HL-60/S4 treated with phorbol 12-myristate 13-acetate at 8.2 ng/mL for 4 days and 3 days (cell line): Measurements from ENCODE around the gene ATP11A.
"Not testable (repeated sequence)": the region's sequence is repeated elsewhere in the genome, so short reads cannot be mapped to it uniquely, and the experiment has no call there.

Experiments used
- in situ Hi-C: fragments of 300-500 bp; cut with MboI; formaldehyde crosslinking; loops from 2 replicates; pipeline ENCODE4 v1.15.0; 2022; ENCODE audit warnings: low sequenced_read_pairs

ATP11A gene

DNA sequence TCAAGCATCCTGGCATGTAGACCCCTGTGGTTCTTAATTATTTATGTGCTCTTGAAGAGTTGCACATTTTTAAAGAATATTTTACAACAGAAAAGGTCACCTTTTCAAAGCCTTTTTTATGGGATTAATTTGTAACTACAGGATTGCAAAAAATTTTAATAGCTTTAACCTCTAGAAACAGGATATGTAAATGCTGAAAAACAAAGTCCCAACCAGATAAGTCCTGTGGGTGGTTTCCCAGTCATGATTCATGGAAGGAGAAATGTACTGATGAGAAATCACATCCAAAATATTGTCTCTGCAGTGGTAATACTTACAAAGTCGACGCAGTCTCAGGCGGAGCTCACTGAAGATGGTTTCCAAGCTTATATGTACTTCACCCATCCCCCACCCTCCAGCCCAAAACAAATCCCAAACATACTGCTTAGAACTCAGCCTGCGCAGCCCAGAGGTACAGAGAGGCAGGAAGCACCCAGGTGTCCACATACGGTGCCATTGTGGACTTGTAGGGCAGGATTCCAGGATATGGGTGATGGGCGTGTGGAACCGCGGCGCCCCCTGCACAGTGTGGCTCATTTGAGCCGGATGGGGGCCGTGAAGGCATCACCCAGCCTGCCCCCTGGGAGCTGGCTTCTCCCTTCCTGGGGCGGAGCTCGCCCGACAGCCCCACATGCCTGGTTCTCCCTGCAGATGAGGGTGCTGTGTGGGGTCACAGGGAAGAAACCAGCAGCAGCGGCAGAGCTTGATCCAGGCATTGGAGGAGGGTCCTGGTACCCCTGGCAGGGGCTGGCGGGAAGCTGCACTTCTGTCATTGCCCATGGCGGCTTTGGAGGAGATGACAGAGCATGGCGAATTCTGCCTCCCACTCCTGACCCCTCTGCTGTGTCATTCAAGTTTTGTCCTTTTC lies 101.2 kb downstream of the ATP11A start:
- in situ Hi-C loops, result no loop called here

DNA sequence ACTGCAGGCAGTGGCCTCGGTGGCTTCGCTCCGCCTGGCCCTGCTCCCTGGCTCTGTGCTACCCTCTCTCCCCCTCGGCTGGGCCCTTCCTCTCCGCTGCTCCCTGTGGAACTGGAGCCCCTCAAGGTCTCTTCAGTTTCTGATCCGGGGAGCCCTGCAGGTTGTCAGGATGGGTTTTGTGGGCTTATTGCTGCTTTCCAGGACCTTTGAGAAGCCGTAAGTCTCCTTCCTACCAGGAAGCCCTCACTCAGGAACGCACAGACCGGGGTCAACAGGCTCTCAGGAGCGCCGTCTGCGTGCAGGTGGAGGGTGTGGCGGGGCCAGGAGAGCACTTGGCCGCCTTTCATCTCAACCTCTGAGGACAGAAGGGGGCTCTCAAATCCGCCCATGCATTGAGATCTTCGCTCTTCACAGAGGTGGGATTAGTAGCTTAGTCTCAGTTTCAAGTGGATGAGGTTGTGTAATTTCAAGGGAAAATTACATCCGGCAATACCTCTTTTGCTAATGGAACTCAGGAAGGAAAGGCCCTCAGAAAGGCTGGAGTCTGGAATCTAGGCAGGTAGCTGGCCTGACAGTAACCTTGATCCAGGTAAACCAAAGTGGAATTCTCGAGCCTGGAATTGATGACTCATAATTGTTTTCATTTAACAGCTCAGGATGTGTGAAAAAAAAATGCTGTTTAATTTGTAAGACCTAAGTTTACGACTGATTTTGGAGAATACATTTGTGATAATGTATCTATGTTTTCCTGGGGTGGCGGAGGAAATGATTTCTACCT lies 102.0 kb downstream of the ATP11A start:
- in situ Hi-C loops, result no loop called here

DNA sequence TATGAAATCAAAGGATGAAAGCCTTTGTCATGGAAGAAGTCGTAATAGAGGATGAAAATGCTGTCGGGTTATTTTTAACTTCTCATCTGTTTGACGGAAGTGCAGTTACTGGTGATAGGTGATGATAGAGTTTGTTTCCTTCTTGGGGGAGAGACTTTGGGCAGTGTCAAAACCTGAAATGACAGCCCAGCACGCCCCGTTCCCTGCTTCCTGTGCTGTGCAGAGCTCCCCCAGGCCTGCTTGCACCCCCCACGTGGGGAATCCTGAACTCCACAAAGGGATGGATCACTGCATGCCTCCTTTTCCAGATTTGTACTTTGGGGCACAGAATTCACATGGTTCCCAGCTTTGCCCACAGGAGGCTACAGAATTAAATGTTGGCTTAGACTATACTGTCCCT lies 102.7 kb downstream of the ATP11A start:
- in situ Hi-C loops, result no loop called here

DNA sequence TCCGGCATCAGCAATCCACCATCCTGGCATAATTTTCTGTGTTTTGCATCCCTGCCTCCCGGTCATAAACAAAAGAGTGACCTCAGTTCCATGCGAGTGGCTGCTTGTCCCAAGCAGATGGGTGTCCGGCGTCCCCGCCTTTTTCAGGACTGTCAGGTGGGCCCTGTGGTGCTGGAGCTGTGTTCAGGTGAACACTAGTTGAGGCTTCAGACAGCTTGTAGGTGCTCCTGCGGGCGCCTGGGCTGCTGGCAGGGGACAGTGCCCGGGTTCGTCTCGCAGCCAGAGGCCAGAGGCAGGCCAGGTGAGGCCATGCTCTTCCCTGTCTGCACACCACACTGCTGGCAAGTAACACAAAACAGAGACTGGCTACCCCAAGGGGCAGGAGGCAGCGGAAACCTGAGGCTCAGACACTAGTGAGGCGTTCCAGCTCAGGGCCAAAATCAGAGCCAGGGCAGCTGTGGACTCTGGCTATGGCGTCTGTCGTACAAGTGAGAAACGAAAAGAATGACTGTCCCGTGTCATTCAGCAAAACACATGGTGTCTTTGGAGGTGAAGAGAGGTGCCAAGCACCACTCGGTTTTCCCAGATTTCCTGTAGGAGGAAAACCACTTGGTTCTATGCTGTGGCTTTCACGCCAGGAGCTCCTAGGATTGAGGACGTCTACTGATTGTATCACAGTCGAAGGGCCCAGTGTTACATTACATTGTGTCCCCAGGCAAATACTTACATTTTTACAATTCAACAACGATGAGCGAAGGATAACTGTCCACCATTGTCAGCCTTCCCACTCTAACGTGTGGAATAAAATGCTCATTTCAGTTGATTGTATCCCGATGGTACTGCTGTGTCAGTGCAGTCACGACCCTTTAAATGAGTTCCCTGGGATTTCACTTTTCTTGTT lies 104.0 kb downstream of the ATP11A start:
- in situ Hi-C loops, result no loop called here

DNA sequence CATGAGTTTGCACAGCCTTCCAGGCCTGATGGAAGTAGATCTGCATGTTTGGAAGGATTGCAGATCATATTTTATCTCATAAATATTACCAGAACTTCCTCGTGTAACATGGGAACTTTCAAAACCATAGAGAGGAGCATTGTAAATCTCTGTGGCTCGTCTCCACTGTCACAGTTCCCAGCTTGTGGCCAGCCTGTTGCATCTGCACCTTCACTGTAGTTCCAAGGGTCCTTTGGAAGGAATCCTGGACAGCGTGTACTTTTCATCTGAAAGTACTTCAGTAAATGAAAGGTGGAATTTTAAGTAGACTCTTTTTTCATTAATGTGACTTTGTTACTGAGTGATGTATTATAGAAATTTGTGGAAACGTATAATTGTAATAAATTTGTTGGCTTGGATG lies 105.4 kb downstream of the ATP11A start:
- in situ Hi-C loops, result no loop called here

DNA sequence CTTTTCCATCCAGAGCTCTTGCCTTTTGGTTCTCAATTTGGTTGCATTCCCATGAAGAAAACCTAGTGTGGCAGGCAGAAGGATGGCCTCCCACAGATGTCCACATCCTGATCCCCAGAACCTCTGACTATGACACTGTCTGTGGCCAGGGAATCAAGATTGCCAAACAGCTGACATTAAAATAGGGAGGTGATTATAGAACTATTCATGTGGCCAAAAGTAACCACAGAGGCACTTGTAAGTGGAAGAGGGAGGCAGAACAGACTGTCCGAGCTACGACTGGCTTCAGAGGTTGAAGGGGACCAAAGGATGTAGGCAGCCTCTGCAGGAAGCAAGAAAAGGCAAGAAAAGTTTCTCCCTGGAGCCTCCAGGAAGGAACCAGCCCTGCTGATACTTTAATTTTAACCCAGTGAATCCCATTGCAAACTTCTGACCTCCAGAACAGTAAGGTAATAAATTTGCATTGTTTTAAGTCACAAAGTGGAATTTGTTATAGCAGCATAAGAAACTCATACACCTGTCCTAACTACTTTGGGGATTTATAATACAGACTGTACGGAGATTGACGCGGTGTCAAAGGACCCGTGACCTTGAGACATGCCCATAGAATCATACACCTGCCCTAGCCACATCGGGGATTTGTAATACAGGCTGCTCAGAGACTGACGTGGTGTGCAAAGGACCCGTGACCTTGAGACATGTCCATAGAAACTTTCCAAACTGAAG lies 106.5 kb downstream of the ATP11A start:
- in situ Hi-C loops, result no loop called here

DNA sequence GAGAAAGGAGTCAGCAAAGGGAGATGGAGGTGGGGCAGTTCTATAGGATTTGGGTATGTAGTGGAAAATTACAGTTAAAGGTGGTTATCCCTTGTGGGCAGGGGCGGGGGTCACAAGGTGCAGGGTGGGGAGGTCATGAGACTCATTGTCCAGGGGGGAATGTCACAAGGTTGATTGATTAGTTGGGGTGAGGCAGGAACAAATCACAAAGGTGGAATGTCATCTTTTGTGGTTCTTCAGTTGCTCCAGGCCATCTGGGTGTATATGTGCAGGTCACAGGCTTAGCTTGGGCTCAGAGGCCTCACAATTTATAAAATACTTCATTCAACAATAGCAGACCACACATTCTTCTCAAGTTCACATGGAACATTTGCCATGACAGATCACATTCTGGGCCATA lies 109.6 kb downstream of the ATP11A start:
- in situ Hi-C loops, result no loop called here

DNA sequence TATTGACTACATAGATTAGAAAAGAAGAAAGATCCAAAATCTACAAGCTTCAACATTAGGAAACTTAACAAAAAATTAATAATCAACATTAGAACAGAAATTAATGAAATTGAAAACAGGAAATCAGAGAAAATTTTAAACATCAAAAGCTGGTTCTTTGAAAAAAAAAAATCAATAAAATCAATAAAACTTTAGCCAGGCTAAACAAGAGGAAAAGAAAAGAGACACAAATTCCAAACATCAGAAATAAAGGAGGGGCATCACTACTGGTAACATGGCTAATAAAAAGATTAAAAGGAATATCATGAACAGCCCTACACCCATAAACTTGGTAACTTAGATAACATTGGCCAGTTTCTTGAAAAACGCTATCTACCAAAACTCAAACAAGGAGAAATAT lies 110.2 kb downstream of the ATP11A start:
- in situ Hi-C loops, result no loop called here

DNA sequence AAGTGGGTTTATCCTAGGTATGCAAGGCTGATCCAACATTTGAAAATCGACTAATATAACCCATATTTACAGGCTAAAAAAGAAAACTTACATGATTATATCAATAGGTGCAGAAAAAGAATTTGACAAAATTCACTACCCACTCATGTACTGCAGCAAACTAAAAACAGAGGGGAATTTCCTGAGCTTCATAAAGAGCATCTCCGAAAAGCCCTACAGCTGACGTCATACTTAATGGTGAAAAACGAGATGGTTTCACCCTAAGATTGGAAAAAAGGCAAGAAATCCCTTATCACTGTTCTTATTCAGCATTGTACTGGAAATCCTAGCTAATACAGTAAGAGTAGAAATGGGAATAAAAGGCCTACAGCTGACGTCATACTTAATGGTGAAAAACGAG lies 111.0 kb downstream of the ATP11A start:
- in situ Hi-C loops, result not testable (repeated sequence)

DNA sequence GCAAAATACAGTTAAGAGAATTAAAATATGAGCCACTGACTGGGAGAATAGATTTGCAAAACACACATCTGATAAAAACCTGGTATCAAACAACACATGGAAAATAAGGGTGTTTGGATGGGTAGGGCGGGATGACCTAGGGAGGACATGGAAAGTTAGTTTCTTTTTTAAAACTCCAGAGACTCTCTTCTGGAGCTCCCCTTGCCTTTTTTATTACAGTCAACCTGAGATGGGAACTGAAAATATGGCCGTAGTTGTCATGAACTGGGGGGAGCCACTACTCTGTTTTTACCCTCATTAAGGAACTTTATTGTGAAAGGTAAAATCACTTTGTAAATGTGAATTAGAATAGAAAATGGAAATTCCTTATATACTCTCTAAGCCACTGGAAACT lies 113.0 kb downstream of the ATP11A start:
- in situ Hi-C loops, result no loop called here

DNA sequence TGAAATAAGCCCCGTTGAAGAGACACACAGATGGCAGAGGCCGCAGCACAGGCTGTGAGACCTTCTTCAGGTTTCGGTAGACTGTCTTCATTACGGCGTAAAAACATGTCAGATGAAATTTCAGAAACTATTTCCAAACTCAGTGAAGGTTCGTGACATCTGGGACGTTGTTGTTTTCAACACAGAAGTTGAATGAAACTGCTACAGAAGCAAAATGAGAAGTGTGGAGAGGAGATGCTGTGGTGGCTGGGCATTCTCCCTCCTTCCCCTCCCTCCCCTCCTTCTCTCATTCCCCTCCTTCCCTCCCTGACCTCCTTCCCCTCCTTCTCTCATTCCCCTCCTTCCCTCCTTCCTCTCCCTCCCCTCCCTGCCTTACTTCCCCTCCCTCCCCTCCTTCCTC lies 113.6 kb downstream of the ATP11A start:
- in situ Hi-C loops, result no loop called here

DNA sequence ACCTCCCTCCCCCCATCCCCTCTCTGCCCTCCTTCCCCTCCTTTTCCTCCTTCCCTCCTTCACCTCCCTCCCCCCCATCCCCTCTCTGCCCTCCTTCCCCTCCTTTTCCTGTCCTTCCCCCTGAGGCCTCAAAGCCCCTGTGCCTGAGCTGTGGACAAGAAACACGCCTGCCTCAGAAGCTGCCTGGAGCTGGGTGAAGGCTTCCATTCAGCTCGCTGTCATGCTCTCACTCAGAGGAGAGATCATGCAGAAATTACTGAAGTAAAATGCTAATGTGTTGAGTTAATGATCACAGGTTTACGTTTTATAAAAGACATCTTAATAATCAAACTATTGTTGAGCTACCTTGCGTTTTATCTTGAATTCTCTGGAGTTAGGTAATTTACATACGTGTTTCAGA lies 114.5 kb downstream of the ATP11A start:
- in situ Hi-C loops, result no loop called here

DNA sequence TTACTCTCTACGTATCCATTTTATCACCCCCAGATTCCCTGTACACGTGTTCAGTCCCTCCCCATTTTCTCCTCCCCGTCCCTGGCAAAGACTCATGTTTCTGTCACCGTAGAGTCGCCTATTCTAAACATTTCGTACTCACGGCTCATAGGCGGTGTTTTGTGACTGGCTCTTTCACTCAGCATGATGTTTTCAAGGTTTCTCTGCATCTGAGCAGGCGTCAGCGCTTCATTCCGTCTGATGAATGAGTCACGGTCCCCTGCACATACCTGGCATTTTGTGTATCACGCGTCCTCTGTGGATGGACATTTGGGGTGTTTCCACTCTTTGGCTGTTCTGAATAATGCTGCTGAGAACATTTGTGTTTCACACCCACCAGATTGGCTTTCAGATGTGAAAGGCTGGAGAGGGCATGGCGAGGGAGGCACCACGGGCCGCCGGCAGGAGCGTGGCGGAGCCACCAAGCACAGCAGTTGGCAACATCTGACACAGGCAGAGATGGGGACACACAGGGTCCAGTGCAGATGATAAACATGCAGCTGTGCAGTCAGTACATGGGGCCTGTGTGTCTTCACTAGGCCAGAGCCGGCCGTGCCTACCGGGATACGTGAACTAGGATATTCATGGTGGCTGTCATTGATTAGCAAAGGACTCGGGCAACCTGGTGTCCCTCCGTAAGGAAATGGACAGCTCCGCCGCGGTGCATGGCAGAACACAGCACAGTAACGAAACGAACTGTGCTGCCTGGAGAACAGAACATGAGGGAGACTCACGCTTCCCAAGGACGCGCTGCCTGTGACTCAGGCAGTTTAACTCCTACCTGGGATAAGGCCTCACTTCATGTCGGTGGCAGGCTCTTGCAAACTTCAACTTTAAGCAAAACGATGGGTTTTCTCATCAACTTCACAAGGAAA lies 117.2 kb downstream of the ATP11A start:
- in situ Hi-C loops, result no loop called here

DNA sequence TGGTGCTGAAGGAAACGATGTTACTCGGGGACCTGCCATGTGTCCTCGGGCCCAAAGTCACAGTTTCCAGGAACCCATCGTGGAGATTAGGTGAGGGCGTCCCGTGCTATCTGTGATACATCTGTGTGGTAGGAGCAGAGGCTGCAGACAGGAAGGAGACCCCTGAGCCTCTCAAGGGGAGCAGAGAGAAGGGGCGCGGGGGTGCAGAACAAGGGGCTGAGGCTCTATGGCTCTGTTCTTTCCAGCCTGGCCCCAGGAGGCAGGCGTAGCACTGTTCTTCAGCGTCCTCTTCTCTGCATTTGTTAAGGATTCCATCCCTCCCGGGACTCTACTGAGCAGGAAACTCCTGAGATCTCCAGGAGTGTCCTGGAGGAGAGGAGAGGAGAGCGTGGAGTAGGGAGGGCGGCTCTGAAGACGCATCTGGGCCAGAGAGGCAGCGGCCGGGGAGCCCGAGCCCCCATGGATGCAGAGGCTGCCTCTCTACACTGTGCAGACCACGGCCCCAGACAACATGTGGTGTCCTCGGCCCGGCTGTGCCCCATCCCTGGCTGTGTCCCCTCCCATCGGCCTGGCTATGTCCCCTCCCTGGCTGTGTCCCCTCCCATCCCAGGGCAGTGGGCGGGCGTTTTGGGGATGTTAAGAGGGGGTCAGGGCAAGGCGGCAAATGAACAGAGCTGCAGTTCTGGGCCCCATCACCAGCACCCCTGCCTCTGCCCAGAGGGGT lies 118.0 kb downstream of the ATP11A start:
- in situ Hi-C loops, result no loop called here

DNA sequence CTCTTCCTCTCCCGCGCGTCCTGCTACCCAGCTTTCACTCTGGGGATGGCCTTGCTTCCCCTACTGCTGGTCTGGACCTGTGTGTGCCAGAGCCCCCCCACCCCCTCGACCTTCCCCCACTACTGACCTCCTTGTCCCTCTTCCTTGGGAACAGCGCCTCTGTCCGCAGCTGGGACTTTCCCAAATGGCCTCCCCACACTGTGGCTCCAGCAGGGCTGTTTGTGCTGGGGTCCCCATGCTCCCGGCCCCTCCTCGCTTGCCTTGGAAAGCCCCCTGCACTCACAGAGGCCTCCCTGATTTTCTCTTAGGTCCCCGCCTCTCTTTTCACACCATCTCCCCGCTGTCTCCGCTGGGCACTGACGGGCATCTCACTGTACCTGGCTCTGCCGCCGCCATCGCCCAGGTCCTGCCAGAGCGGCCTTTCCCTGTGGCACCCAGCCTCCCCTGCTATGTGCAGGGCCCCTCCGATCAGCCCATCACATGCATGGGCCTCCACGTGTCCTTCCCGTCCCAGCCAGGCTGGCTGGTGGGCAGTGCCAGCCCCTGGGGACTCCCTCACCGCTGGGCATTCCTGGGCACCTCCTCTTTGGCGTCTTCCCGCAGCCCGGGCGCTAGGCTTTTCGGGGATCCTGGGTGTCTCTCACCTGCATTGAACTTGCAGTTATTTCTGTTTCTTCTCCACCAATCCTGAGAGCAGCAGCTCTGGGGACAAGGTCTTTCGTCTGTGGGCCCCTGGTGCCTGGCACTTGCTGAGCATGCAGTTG lies 118.7 kb downstream of the ATP11A start:
- in situ Hi-C loops, result no loop called here

DNA sequence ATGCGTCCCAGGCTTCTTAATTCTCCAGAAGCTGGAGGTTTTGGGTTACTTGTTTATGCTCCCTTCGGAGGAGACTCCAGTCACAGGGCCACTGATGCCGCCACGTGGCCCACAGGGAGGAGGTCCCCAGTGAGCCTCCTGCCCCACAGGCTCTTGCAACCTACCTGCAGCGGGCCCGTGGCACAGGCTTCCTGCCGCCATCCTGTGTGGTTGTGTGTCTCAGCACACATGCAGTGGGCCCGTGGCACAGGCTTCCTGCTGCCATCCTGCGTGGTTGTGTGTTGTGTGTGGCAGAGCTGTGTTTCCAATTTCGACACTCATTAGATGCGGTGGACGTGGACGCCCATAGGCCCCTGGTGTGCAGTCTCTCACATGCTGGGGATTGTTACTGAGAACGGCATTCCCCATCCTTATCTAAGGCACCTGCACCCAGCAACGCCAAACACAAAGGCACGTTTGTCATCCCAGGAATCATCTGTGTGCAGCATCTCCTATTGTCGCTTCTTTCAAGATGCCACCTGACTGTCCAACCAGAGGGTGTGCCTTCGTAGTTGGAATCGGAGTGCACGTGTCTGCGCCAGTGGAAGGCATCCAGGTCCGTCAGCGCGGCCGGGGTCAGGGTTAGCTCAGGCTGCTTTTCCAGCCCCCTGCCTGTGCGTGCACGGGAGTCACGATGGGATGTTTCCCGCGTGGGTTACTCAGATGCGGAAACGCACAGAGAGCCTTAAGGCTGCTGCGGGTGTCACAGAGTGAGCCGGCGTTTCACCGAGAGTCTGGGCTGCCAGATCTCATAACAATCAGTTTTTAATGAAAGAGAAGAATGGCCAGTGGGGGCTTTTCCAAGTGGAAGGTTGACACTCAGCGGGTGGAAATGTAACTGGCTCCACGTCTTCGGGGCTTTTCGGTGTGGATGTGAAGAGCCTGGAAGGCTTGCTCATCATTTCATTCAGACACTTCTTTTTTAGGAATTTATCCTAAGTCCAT lies 119.8 kb downstream of the ATP11A start:
- in situ Hi-C loops, result no loop called here

DNA sequence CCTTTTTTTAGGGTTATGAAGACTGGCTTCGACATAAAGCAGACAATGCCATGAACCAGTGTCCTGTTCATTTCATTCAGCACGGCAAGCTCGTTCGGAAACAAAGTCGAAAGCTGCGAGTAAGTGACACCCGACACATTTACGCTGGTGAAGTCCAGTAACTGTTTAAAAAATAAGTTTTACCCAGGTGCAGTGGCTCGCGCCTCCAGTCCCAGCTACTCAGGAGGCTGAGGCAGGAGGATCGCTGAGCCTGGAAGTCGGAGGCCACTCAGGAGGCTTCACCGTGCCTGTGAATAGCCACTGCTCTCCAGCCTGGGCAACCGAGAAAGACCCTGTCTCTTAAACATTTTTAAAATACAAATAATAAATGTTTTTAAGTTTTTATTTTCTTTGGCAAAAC lies 120.8 kb downstream of the ATP11A start:
- in situ Hi-C loops, result no loop called here
